HG03135 (cell line): Measurements from ENCODE around the gene PAN3.
"Not testable (repeated sequence)": the region's sequence is repeated elsewhere in the genome, so short reads cannot be mapped to it uniquely, and the experiment has no call there.

Source experiments
- ATAC-seq: cut with Tn5 transposase; IDR thresholded peaks from one replicate; pipeline ENCODE4 v1.9.1; 2021; ENCODE audit warnings: mild to moderate bottlenecking, moderate library complexity; ENCODE audit not compliant: unreplicated experiment

The PAN3 gene

DNA sequence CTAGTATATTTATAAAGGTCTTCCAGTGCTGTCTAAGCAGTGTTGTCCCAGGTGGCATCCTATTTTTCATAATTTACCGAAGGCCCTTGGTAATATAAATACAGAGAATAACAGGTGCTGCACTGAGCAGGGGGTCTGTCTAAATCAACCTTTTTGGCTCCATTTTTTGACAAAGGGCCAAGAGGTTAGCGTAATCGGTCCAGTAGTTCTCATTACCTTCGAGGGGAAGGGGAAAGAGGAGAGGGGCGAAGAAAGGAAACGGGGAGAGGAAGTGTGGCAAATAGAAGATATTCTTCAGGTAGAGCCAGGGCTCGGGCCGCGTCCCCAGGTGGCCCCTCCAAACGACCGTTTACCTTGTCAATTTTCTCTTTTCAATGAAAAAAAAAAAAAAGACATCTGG is 749 bp upstream of the PAN3 start:
- peak; percentile 9 for ATAC-seq

DNA sequence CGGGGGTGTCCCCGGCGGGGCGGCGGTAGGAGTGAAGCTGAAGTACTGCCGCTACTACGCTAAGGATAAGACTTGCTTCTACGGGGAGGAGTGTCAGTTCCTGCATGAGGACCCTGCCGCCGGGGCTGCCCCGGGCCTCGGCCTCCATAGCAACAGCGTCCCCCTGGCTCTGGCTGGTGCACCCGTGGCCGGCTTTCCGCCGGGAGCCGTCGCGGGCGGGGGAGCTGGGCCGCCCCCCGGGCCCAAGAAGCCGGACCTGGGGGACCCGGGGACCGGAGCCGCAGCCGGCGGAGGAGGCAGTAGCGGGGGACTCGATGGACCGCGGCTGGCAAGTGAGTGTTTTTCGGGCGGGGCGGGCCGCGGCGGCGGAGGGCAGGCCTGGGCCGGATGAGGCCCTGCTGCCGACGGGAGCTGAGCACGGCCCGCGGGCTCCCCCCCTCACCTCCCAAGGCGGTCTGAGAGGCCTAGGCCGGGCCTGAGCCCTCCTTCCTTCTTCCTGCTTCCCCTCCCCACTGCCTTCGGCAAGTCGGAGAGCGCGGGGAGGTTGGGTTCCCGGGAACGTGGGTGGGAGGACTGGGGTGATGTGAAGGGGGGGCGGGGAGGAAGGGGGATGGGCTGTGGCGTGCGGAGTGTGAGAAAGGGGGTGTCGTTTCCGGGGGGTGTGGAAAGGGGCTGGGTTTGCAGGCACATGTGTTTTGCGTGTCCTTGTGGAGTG is 568 bp downstream of the PAN3 start:
- ATAC-seq = peak; percentile 48

GRCh38 chr13:28140433-28141125 is 2.2 kb downstream of the PAN3 start:
- no peak for ATAC-seq

DNA sequence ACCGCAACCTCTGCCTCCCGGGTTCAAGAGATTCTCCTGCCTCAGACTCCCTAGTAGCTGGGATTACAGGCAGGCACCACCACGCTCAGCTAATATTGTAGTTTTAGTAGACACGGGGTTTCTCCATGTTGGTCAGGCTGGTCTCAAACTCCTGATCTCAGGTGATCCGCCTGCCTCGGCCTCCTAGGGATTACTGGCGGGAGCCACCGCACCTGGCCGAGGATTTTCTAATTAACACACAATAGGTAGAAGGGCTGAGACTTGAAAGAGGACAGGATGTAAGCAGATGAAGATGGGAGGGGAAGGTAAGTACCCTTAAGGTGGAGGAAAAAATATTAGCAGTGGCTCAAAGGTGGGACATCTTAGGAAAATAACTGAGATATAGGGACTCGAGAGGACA is 3.2 kb downstream of the PAN3 start:
- ATAC-seq = not testable (repeated sequence)

- no peak for ATAC-seq
Measured at GRCh38 chr13:28145049-28145448, 6.7 kb downstream of the PAN3 start.

- no peak for ATAC-seq
Measured at GRCh38 chr13:28147495-28147894, 9.2 kb downstream of the PAN3 start.

GRCh38 chr13:28159057-28159456 is 20.7 kb downstream of the PAN3 start:
- ATAC-seq = no peak

- ATAC-seq = no peak
Measured at GRCh38 chr13:28161370-28161769, 23.0 kb downstream of the PAN3 start.

- ATAC-seq = no peak
Measured at GRCh38 chr13:28163587-28163986, 25.2 kb downstream of the PAN3 start.

GRCh38 chr13:28166257-28166656 is 27.9 kb downstream of the PAN3 start:
- no peak for ATAC-seq

DNA sequence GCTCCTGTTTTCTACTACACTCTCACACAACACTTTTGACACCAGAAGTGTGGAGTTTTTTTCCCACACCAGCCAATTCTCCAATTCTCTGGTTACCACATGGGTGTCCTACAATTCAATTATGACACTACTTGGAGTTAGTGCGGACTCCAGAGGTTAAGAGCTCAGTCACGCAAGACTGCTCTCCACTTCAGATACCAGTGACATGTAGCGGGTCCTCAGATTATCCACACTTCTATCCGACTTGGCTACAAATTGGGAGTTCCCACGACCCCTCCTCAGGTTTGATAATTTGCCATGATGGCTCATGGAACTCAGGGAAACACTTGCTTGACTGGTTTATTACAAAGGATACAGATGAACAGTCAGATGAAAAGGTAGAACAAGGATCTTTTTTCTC is 32.9 kb downstream of the PAN3 start:
- no peak for ATAC-seq

GRCh38 chr13:28172947-28173346 is 34.6 kb downstream of the PAN3 start:
- no peak for ATAC-seq

- no peak for ATAC-seq
Measured at GRCh38 chr13:28173793-28174192, 35.4 kb downstream of the PAN3 start.

DNA sequence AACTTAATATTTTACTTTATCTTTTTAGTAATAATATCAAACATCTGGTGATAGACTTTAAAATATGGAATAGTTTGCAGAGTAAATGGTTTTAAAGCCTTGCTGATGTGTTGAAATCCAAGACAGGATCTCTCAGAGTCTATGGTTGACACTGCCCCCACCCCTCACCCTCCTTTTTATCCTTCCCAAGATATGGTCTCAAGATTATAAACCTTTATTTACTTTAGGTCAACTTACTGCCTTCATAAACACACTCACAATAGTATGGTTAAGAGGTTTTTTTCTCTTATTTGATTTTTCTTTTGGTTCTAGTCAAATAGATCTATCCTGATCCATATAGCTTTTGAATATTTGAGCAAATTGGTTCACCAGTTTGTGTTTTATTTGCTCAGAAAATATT is 39.0 kb downstream of the PAN3 start:
- ATAC-seq = no peak

DNA sequence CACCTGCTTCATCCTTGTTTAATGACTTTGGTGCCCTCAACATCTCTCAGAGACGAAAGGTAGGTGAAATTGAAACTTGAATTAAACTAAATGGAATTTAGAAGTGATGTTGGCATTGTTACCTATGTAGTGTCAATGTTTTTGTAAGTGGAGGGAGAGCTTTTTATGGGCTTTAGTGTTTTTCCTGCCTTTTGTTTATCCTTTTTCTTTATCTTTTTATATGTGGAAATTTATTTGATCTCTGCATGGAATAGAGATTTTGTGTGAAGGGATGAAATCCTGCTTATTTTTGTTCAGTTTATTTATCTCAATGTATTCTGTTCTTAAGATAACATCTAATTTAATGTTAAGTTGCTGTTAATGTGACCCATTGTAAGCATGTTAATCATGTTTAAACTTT is 39.5 kb downstream of the PAN3 start:
- no peak for ATAC-seq

GRCh38 chr13:28179974-28180373 is 41.6 kb downstream of the PAN3 start:
- no peak for ATAC-seq

DNA sequence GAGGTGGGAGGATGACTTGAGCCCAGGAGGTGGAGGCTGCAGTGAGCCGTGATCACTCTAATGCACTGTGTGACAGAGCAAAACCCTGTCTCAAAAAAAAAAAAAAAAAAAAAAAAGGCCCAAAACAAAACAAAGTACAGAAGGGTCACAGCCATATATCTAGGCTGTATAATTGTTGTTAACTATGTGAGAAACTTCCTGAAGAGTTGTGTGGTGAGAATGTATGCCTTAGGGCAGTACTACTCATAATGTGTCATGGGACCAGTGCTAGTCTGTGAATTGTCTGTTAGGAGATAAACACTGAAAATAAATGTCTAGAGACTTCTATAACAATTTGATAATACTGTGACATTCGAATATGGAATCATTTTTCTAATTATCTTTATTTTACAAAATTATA is 43.1 kb downstream of the PAN3 start:
- ATAC-seq = no peak

- ATAC-seq = no peak
Measured at GRCh38 chr13:28185256-28185655, 46.9 kb downstream of the PAN3 start.

DNA sequence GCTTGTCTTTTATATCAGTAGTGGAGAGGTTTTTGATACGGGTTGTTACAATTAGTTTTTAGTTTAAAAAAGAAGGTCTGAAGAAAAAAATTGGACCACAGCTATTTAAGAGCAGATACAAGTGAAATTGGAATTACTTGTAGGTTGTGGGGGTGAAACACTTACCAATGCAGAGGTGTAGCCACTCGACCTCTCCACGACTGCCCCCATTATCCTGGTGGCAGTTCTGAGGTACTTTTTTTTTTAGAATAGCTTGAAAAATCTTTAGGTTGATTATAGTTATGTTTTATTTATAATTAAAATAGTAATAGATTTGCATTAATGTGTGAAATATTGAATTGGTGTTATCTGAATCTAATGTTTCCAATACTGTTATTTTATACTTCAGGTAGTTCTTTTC is 60.7 kb downstream of the PAN3 start:
- no peak for ATAC-seq

GRCh38 chr13:28204043-28204442 is 65.7 kb downstream of the PAN3 start:
- no peak for ATAC-seq

DNA sequence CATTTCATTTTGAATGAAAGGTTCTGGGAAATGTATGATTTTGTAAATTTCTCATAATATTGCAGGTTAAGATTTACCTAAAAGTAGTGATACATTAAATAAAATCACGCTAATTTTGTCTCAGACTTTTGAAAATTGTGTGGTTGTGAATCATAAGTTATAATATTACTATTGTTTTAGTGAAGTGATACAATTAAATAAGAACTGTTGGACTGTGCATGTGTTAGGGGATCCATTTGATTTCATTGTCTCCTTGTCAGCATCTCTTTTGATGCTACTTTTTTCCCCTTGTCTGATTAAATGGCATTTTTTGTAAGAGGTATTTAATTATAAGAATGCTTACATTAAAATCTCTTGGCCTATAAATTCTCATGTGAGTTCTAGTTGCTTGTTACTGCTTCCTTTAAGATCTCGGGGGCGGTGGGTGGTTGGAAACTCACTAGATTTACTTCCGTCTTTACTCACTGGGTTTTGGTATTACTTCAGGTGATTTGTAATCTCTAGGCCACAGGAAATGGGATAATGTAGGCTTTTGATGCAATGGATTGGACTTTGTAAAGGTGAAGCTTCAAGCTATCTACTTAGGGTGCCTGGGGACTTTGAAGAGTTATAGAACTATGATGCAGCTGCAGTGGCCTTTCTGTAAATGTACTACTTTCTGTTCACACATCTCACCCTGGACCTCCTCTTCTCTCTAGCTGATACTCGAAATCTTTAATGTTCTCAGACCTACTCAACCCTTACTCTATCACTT is 66.5 kb downstream of the PAN3 start:
- ATAC-seq = no peak

DNA sequence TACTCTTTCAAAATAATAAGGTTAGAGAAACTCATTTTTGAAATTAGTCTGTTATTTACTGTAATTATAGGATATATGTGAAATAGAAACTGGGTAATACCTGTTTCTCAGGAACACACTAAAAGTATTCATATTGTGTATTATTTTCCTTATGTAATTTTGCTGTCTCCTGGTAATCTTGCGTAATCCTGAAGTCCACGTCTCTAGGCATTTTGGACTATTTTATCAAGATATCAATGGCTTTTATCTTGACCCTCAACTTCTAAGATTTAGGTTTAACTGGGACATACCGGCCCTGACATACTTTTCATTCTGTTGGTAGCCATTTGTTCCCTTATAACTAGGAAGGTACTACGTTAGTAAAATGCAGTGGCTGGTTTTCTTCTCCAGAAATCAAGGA is 80.3 kb downstream of the PAN3 start:
- ATAC-seq = no peak
